NCI-H2171 (cell line): ENCODE results near the gene LIFR.

ENCODE experiments used
- DNase-seq: peaks from one replicate; lab custom pipeline; 2025; lab: John Stamatoyannopoulos, UW

Gene LIFR

DNA sequence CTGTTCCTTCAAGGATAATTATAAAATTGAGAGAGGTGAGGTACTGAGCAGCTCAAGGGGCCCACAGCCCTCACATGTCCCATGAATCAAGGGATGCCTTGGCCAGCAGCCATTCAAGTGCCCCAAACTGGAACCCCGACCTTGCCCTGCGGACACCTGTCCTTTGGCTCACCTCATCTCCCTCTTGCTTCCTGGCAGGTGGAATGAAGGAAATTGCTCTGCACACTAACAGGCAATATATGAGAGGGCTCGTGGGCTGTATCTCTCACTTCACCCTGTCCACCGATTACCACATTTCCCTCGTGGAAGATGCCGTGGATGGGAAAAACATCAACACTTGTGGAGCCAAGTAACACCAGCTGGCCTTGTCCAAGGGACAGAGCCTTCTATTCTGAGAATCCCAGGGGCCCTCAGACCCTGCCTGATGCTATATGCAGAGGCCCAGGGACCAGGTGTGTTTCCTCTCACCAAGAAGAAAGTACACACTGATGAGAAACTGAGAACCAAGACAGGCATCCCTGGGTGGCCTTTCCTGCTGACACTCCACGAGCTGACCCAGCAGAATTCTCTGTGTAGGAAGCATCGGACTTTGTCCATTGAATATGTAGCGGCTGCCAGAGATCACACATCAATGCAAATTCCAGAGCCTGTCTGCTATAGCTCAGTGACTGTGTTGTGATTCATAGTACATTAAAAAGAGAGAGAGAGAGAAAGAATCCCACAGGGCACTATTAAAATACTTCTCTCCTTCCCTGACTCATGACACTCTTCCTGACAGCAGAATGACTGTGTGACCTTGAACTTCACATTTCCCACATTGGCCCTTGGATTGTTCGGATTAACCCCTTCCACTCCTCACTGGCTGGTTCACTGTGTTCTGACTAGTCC lies 92.6 kb downstream of the LIFR start:
- DNase-seq: no peak

GRCh38 chr5:38462976-38463633 lies 93.3 kb downstream of the LIFR start:
- no peak for DNase-seq

- DNase-seq: no peak
These were observed 98.3 kb downstream of the LIFR start for GRCh38 chr5:38458174-38458573.

GRCh38 chr5:38456657-38457399 lies 99.6 kb downstream of the LIFR start:
- no peak for DNase-seq

DNA sequence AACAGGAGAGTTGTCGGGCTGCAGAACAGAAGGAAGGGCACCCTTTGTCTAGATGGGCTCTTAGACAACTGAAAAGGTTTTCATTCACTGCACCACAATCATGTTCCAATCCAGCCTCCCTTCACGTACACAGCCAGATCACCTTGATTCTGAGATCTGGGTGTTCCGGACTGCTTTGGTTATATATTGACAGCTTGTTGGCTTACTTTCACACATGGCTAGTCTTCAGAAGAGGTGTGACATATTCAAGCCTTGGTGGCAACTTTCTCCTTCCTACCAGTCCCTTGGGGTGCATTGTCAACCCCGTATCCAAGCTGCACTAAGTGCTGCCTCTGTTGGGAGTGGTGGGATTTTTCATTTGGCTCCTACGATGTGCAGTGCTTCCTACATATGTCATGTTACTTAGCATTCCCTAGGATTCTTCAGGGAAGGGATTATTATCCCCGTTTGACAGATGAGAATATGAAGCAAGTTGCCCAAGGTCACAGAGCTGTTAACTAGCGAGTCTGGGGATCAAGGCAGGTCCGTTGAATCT lies 100.6 kb downstream of the LIFR start:
- DNase-seq: no peak

DNA sequence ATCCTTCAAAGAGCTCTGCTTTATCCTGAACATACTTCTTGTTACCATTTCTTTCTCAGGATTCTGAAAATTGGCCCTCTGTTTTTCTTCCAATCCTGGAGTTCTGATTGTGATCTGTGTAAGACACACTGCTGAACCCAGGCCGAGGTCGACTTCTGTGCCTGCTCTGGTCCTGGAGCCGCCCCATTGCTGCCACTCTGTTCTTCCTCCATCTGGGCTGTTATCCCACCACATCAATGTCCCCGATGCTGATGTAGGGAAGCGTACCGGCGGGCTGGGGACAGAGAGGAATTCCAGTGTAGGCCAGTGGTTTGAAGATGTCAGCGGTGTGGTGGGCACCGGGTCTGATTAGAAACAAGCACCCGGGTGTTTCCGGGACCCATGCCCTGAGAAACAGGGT lies 102.5 kb downstream of the LIFR start:
- DNase-seq: no peak

GRCh38 chr5:38453506-38453905 lies 102.9 kb downstream of the LIFR start:
- DNase-seq: no peak

- no peak for DNase-seq
These were observed 104.2 kb downstream of the LIFR start for GRCh38 chr5:38452201-38452600.

DNA sequence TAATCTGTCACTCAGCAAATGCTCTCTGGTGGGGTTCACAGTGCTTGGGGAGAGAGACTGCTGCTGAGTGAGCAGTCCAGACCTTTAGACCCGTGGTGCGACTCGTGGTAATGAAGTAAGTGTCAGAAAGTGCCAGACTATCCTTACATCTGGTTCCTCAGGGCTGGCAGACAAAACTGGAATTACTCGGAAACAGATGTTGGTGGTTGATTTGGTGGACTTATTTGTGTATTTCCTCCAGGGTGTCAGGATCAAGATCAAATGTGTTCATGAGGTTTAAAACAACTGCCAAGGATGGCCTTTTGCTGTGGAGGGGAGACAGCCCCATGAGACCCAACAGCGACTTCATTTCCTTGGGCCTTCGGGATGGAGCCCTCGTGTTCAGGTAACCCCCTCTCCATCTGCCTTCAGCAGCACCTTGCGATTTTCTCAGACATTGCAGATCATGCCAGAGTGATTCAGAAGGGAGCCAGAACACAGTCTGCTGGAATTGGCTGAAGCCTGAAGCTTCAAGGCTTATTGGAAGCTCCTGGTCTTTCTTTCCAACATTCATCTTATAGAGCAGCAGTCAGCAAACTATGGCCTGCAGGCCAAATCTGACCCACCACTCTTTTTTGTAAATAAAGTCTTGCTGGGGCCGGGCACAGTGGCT lies 105.2 kb downstream of the LIFR start:
- no peak for DNase-seq

GRCh38 chr5:38450627-38451026 lies 105.8 kb downstream of the LIFR start:
- DNase-seq: no peak

DNA sequence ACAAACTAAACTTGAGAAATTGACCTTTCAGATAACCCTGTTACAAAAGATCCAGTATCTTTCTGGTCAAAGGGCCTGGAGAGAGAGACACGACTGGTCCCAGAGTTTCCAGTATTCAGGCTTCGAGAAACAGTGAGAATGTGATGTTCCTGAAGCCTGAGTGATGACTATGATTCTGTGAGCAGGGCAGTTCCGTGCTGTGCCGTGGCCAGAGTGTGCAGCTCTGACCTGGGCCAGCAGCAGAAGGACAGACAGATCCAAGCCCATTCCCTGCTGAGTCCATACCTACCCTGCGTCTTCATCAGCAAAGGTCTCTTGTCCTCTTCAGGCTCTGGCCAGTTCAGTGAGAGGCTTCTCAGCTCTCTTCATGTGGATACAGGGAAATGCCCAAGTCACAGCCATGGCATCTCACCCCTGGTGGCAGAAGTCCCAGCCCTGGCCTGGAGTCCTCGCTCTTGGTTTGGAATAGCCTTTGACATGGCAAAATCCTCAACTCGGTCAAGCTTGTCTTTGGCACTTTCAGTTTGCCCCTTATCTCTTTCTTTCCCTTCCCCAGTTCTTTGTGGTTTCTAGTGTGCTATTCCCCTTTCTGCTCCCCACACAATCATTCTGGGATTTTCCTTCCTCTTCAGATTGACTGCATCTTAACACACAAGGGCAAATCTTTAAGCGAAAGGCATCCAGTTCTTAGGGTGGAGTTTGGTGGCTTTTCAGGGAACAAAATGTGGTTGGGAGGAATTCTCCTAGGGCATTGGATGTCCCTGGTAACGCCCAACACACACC lies 107.7 kb downstream of the LIFR start:
- DNase-seq: no peak

GRCh38 chr5:38447786-38448185 lies 108.7 kb downstream of the LIFR start:
- no peak for DNase-seq

GRCh38 chr5:38447056-38447455 lies 109.4 kb downstream of the LIFR start:
- DNase-seq: no peak

DNA sequence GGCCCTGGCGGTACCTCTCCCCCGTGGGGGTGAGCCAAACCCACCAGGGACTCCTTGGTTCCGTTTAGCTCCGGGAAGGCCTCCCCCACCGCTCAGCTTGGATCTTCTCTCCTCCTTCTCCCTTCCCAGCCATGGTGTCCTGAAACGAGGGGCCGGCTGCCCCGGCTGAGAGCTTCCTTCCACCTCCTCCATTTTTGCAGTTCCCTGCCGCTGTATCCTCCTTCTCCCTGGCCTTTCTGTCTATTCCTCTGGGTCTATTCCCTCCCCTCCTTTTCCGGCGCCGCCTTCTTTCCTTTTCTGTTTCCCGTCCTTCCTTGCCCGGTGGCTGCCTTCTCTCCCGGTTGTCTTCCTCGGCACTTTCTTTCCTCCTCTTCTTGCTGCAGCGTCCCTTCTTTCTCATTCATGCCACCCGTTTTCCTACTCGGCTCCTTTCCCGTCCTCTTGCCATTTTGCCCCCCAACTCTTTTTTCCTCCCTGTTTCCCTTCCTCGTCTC lies 110.4 kb downstream of the LIFR start:
- DNase-seq: no peak

- no peak for DNase-seq
These were observed 110.9 kb downstream of the LIFR start for GRCh38 chr5:38445374-38446028.

GRCh38 chr5:38443390-38443789 lies 113.1 kb downstream of the LIFR start:
- DNase-seq: no peak

GRCh38 chr5:38442247-38442573 lies 114.2 kb downstream of the LIFR start:
- no peak for DNase-seq

GRCh38 chr5:38441453-38442246 lies 114.8 kb downstream of the LIFR start:
- peak; percentile 95 for DNase-seq

GRCh38 chr5:38438757-38439156 lies 117.7 kb downstream of the LIFR start:
- DNase-seq: no peak
